ENCODE results near the gene ANKK1.

ANKK1 gene

GRCh38 chr11:113408206-113408605, 20.6 kb downstream of the ANKK1 start:
- DNase-seq (ENCODE audit: low read depth) = no peak
- TF ChIP-seq CTCF (conservative IDR thresholded peaks at IDR 0.05; ENCODE audit: low read depth, low read length) = no peak
- H3K4me3 ChIP-seq (ENCODE audit: low read length) = no peak overlapping the region

GRCh38 chr11:113408887-113409286, 21.3 kb downstream of the ANKK1 start:
- no peak for TF ChIP-seq CTCF (conservative IDR thresholded peaks at IDR 0.05; ENCODE audit: low read depth, low read length)
- no peak for DNase-seq (ENCODE audit: low read depth)
- H3K4me3 ChIP-seq (ENCODE audit: low read length) = no peak overlapping the region

GRCh38 chr11:113409526-113409925, 21.9 kb downstream of the ANKK1 start:
- DNase-seq (ENCODE audit: low read depth) = no peak
- TF ChIP-seq CTCF (conservative IDR thresholded peaks at IDR 0.05; ENCODE audit: low read depth, low read length) = no peak
- no peak overlapping the region for H3K4me3 ChIP-seq (ENCODE audit: low read length)

GRCh38 chr11:113410414-113411135, 23.0 kb downstream of the ANKK1 start:
- no peak overlapping the region for H3K4me3 ChIP-seq (ENCODE audit: low read length)
- no peak for DNase-seq (ENCODE audit: low read depth)
- no peak for TF ChIP-seq CTCF (conservative IDR thresholded peaks at IDR 0.05; ENCODE audit: low read depth, low read length)

GRCh38 chr11:113411536-113411935, 24.0 kb downstream of the ANKK1 start:
- TF ChIP-seq CTCF (conservative IDR thresholded peaks at IDR 0.05; ENCODE audit: low read depth, low read length) = no peak
- DNase-seq (ENCODE audit: low read depth) = no peak

GRCh38 chr11:113412675-113413074, 25.1 kb downstream of the ANKK1 start:
- DNase-seq (ENCODE audit: low read depth) = no peak
- no peak overlapping the region for H3K4me3 ChIP-seq (ENCODE audit: low read length)
- no peak for TF ChIP-seq CTCF (conservative IDR thresholded peaks at IDR 0.05; ENCODE audit: low read depth, low read length)

More at GRCh38 chr11:113411536-113411935, 24.0 kb downstream of the ANKK1 start:
- no peak overlapping the region for H3K4me3 ChIP-seq (ENCODE audit: low read length)

GRCh38 chr11:113415343-113415742, 27.8 kb downstream of the ANKK1 start:
- DNase-seq (ENCODE audit: low read depth) = no peak
- TF ChIP-seq CTCF (conservative IDR thresholded peaks at IDR 0.05; ENCODE audit: low read depth, low read length) = no peak
- no peak overlapping the region for H3K4me3 ChIP-seq (ENCODE audit: low read length)
